ENCODE results near the gene ADGRG2.
A peak's percentile ranks its signal among the peaks of the same experiment; 100 is the strongest.
"Not testable (repeated sequence)": the region's sequence is repeated elsewhere in the genome, so short reads cannot be mapped to it uniquely, and the experiment has no call there.

The ADGRG2 gene

GRCh38 chrX:18995221-18995620 lies 127.0 kb downstream of the ADGRG2 start:
- no peak for DNase-seq

GRCh38 chrX:18994713-18995112 lies 127.6 kb downstream of the ADGRG2 start:
- DNase-seq: no peak

GRCh38 chrX:18992829-18993228 lies 129.4 kb downstream of the ADGRG2 start:
- no peak for DNase-seq

- DNase-seq: no peak
Measured at GRCh38 chrX:18985186-18985435, 137.2 kb downstream of the ADGRG2 start.

GRCh38 chrX:18984381-18985185 lies 137.7 kb downstream of the ADGRG2 start:
- peak; percentile 40 for DNase-seq

GRCh38 chrX:18983666-18984380 lies 138.4 kb downstream of the ADGRG2 start, which contains the start of gene PHKA2:
Gene PHKA2 (minus strand): TSS chrX:18984114. CDS start chrX:18983932, 182 bp downstream.
- peak; percentile 1 for DNase-seq

- no peak for DNase-seq
Measured at GRCh38 chrX:18981124-18981807, 141.0 kb downstream of the ADGRG2 start.

GRCh38 chrX:18980262-18980661 lies 142.0 kb downstream of the ADGRG2 start:
- DNase-seq: not testable (repeated sequence)

- DNase-seq: no peak
Measured at GRCh38 chrX:18974993-18975392, 147.3 kb downstream of the ADGRG2 start.

- DNase-seq: no peak
Measured at GRCh38 chrX:18973527-18974192, 148.6 kb downstream of the ADGRG2 start.

GRCh38 chrX:18971506-18971905 lies 150.8 kb downstream of the ADGRG2 start:
- DNase-seq: no peak

- no peak for DNase-seq
Measured at GRCh38 chrX:18970465-18970864, 151.8 kb downstream of the ADGRG2 start.

- DNase-seq: no peak
Measured at GRCh38 chrX:18966624-18967023, 155.6 kb downstream of the ADGRG2 start.

GRCh38 chrX:18964901-18965300 lies 157.4 kb downstream of the ADGRG2 start:
- no peak for DNase-seq

GRCh38 chrX:18964026-18964425 lies 158.2 kb downstream of the ADGRG2 start:
- no peak for DNase-seq

- DNase-seq: no peak
Measured at GRCh38 chrX:18962329-18962728, 159.9 kb downstream of the ADGRG2 start.

- DNase-seq: no peak
Measured at GRCh38 chrX:18961686-18962085, 160.6 kb downstream of the ADGRG2 start.

GRCh38 chrX:18956303-18957032 lies 165.8 kb downstream of the ADGRG2 start:
- DNase-seq: no peak

- DNase-seq: no peak
Measured at GRCh38 chrX:18955676-18956075, 166.6 kb downstream of the ADGRG2 start.

- no peak for DNase-seq
Measured at GRCh38 chrX:18951032-18951431, 171.2 kb downstream of the ADGRG2 start.

GRCh38 chrX:18949944-18950301 lies 172.3 kb downstream of the ADGRG2 start:
- no peak for DNase-seq

- DNase-seq: no peak
Measured at GRCh38 chrX:18949291-18949943, 172.9 kb downstream of the ADGRG2 start.

Data from amniotic stem cell (primary cell).